GM18909 (cell line): ENCODE data around the gene MAMDC2.
A peak's percentile ranks its signal among the peaks of the same experiment; 100 is the strongest.

ENCODE experiments used
- ATAC-seq: cut with Tn5 transposase; IDR thresholded peaks from one replicate; pipeline ENCODE4 v1.9.1; 2021; ENCODE audit warnings: mild to moderate bottlenecking; ENCODE audit not compliant: unreplicated experiment, poor library complexity

MAMDC2 gene

DNA sequence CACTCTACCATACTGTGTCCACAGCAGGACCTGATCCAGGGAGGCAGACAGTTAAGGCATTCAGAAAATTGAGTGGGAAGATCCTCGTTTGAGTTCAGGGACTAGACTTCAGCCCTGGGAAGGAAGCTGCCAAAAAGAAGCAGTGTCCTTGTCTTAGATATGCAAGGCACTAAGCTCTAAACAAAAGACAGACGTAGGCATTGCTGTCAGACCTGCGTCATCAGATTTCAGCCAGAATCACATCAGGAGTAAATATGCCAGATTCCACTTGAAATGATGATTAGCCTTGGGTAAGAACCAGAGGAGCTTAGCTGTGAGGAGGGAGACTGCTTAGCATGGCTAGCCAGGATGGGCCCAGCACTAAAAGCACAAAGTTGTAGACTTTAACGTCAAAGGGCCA lies 56.7 kb downstream of the MAMDC2 start:
- no peak for ATAC-seq

DNA sequence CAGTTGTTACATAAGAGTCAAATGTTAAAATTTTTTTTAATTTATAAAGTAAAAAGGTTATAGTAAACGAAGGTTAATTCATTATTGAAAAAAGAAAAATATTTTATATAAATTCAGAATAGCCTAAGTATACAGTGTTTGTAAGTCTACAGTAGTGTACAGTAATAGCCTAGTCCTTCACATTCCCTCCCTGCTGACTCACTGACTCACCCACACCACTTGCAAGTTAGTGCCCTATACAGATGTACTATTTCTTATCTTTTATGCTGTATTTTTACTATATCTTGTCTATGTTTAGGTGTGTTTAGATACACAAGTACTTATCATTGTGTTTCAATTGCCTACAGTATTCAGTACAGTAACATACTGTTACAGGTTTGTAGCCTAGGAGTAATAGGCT lies 57.6 kb downstream of the MAMDC2 start:
- no peak for ATAC-seq

DNA sequence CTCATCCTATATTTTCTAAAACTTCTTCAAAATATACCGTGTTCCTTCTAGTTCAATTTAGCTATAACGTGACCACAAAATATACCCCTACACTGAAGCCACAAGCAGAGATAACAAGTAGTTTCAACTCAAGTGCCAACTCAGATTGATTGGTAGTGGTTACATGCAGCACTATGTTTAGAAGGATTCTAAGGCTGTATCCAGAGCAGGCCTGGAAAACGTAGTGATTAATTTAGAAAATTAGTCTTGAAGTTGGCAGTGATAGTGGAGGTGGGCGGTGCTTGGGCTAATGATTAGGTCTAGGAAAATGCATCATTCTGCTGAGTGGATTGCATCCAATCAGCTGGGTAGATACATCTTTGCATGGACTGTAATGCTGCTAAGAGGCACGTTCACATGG lies 61.5 kb downstream of the MAMDC2 start:
- no peak for ATAC-seq

DNA sequence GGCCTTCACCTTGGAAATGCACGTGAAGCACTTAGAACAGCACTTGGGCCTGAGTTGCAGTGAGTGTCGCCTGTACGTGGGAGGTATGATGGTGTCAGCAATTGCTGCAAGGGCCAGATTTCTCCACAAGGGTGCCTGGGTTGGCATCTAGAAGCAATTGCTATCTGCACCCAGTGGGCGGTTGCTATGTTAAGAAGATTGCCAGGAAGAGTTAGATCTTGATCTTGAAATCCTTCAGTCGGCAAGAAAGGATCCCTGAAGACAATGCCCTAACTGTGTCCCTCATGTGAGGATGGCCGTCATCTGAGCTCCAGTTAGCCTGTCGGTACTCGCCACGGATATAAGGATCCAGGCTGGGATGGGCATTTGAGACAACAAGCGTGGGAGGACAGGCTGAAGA lies 62.9 kb downstream of the MAMDC2 start:
- ATAC-seq: no peak

DNA sequence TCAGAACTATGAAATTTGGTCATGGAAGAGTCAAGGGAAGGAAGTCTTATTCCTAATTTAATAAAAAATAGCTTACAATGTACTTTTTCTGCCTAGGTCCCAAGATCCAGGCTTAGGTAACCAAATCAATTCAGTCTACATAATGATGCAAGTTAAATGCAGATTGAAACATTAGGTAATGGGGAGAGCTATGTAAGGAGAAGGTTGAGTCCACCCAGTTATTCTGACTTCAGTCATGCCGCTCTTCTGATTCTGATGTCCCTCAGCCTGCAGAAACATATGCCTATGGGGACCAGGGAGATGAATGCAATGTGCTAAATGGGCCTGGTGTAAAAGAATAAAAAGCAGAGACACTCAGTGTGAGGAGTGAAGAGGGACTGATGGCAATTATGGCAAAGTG lies 63.9 kb downstream of the MAMDC2 start:
- no peak for ATAC-seq

DNA sequence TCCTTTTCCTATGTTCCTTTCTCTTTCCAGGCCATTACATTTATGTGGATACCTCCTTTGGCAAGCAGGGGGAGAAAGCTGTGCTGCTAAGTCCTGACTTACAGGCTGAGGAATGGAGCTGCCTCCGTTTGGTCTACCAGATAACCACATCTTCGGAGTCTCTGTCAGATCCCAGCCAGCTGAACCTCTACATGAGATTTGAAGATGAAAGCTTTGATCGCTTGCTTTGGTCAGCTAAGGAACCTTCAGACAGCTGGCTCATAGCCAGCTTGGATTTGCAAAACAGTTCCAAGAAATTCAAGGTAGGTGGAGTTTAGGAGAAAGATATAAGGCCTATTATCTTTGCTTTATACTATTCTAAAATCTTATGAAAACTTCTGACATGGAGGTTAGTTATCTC lies 64.5 kb downstream of the MAMDC2 start:
- no peak for ATAC-seq

DNA sequence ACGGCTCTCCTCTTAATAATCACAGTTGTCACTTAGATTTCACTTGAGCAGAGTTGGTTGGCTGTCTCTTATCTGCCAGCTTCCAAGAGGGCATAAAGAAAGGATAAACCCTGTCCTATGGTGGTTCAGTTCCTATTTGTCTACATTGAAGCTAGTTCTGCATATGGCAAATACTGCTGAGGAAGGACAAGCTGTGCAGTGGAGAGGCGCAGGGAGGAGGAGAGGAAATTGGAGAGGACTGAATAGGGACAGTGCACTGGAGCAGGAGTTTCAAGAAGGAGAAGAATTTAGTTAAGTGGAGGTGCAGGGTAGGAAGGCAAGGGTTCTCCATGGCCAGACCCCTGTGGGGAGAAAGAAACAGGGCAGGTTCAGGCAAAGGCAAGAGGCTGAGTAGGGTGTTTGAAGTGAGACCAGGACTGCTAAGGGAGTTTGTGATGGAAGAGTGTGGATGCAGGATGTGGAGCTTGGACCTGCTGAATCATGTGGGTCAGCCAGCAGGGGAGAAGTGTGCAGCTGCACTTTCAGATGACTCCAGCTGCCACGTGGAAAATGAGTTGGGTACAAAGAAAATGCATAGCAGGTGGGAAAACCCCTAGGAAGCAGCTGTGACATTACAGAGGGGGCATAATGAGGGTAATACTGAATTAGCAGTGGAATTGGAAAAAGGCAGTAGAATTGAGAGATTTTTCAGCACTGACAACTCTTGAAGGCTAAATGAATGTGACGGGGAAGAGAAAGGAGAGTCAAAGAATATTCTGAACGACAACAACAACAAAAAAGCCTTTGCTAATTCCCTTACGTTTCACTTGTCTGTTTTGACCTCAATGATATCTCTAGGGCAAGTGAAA lies 66.8 kb downstream of the MAMDC2 start:
- ATAC-seq: no peak

DNA sequence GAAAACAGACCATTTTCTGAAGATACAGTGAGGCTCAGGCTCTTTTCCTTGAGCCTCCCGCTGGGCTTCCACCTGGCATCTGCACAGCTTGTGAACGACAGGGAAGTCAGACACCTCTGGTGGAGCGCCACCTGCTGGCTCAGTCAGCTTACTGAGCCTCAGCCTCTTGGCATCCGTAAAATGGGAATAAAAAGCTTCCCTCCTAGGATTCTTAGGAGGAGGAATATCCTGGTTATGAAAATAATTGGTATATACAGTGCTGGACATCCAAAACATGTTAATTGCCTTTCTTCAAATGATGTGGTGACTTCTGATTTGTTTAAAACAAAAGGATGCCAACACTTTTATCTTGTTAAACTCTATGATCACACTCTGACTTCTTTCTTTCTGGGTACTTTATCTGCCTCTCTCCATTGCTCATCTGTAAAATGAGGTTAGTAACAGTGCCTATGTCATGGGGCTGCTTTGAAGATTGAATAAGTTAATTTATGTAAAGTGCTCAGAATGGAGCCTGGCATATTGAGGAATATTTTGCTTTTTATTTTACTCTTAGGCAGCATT lies 67.5 kb downstream of the MAMDC2 start:
- peak; percentile 75 for ATAC-seq

DNA sequence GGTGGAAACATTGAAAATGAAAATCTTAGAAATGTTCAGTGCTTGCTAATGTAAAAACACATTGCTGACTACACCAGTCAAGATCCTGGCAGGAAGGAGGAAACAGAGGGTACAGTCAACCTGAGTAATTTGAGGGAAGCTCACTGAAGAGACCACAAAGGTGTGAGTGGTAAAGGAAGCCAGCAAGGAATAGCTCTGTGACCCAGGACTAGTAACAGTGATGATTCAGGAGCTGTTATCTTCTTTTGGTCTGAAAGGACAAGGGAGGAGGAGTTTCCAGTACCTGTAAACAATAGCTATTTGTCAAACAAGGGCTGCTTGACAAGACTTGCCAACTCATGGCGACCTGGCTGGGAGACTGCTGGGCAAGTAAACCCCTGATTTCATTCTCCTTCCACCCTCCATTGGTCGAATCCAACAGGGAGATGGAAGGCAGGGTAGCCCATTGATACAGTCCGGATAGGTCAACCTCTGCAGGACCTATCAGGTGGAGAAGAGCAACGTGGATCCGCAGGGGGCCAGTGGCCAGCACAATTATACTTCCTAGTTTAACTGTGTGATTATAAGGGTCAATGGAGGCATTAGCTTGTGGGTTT lies 68.1 kb downstream of the MAMDC2 start:
- ATAC-seq: no peak

DNA sequence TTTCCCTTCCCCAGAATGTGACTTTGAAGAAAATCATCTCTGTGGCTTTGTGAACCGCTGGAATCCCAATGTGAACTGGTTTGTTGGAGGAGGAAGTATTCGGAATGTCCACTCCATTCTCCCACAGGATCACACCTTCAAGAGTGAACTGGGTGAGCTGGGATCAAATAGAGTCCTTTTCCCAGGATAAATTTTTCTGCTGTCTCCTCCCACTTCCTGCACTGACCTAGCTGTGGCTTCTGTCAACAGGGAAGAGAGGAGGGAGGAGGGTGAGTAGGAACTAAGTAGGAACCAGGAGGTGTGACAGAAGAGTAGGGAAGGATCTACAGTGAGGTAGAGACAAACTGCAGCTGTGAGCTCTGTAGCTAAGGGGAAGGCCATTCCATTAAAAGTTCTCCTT lies 69.3 kb downstream of the MAMDC2 start:
- ATAC-seq: no peak

DNA sequence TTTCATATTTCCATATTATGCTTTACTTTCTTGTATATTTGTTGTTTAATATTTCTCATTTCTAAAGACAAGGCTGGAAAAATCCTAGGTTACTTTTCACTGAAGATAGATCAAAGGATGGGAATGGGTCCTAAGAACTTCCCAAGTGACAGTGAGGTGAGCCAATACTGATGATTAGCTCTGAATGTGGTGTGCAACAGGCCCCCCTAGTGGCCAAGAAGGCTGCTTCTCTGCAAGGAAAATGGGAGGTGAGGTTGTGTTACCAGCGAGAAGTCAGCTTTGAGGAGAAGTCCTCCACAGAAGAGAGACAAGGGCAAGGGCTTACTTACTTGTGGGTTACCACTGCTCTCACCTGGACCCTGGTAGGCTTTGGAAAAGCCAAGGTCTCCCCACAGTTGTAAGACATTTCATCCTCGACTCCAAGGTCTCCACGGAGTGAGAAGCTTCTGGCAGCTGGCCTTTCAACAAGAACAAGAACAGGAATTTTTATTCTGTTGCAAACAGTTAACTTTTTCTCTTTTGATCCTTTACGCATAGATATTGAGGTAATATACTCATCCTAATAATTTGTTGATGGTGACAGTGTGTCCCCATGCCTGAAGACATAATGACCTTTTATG lies 69.9 kb downstream of the MAMDC2 start:
- peak; percentile 76 for ATAC-seq

DNA sequence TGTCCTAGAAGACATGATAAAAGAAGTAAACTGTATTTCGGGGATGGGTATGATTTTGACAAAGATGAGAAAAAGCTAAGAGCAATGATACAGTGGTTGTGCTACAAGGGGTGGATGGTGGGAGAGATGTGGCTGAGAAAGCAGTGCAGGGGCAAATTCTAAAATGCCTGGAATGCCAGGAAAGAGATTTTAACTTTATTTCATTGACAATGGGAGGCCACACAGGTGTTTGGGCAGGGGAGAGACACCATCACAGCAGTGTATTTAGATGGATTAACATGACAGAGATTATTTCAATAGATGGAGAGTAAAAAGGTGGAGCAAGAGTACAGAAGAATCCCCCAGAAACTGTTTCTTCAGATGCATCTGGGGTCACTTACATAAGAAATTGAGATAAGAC lies 71.2 kb downstream of the MAMDC2 start:
- ATAC-seq: no peak

DNA sequence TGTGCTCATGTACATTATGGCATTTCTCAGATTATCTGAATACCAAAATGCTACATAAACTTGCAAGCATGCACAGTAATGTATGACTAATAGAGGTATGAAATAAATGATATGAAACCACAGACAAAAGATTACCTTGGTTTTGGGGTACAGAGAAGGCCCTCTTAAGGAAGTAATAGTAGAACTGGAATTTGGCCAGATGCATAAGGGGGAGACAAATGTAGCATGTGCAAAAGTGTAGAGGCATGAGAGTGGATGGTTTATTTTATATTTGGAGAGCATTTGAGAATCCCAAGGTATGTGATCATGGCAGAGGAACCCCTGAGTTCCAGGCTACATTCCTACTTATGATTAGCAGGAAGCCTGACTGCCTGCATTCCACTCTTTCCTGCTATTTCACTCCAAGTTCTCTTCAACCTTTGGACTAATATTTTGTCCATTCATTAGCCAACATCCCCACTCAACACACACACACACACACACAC lies 74.2 kb downstream of the MAMDC2 start:
- no peak for ATAC-seq

DNA sequence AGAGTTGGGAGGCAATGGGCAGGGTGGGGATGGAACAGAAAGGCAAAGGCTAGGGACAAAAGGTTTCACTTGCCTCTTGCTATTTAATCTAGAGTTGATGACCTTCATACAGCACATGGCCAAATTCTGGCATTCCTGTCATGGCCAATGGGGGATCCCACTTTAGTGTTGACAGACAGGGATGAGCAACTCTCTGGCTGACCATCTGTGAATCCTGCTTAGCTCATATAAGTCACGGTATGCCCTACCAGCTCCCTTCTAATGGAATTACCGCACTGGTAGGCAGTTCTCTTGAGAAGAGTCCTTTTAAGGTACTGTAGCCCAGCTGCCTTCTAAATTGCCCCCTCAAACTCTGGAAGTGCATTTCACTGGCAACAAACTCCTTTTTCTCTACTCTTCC lies 76.1 kb downstream of the MAMDC2 start:
- no peak for ATAC-seq

DNA sequence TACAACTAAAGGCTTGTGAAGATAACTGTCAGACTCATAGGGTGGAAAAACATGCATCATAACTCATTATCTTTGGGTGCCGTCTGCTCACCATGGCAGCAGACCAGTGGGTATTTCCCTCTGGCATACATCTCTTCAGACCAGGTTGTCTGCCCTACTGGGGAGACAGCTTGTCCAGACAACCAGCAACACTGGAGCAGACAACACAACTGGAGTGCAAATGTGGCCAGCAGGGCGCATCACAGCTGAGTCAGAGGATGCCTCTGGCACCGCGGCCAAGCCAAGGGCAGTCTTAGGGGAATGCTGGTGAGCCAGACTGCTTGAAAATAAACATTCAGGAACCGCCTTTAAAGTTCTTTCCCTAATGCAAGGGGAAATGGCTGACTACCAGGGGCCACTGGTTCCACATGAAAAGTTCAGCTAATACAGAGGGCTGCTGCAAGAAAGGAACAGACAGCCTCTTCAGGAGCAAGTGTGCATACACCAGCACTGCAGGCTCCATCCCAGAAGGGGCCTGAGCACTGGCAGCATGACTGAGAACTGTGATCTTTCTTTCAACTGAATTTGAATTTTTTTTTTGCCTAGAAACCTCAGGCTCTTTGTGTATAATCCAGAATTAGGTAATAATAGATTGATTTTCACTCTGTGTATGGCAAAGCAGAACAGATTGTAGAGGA lies 77.3 kb downstream of the MAMDC2 start:
- no peak for ATAC-seq

DNA sequence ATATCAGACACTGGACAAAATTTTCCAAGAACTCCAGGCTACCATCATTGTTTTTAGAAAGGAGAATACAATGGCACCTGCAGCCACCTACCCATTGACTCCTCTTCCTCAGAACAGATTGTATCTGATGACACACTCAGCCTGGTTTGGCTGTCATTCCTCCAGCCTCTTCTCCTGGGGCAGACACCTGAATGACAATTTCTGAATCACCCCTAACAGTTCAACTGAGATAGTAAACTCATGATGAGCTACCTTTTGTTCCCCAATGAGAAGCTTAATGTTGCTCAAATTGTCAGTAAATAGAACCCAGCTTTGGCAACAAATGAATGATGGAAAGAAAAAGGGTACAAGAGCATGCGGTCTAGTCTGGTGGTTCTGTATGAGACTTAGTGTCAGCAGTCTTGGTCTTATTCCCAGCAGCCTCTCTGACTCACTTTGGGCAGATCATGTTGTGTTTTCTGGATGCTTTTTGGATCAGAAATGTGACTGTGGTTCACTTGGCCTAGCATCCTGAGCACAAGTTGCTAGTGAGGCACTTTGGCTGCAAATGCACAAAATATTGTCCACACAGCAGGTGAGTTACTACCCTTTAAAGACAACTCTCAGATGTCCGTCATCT lies 78.3 kb downstream of the MAMDC2 start:
- ATAC-seq: no peak

DNA sequence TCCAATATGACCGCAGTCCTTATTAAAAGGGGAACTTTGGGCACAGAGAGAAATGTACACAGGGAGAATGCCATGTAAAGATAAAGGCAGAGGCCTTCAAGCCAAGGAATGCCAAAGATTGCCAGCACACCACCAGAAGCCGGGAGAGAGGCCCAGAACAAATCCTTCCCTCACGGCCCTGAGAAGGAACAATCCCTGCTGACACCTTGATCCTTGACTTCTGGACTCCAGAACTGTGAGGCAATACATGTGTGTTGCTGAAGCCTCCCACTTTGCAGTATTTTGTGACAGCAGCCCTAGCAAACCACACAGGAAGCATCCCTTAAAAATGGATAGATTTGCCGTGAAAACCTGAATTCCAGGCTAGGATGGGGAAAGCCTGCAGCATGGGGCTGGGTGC lies 80.0 kb downstream of the MAMDC2 start:
- no peak for ATAC-seq

DNA sequence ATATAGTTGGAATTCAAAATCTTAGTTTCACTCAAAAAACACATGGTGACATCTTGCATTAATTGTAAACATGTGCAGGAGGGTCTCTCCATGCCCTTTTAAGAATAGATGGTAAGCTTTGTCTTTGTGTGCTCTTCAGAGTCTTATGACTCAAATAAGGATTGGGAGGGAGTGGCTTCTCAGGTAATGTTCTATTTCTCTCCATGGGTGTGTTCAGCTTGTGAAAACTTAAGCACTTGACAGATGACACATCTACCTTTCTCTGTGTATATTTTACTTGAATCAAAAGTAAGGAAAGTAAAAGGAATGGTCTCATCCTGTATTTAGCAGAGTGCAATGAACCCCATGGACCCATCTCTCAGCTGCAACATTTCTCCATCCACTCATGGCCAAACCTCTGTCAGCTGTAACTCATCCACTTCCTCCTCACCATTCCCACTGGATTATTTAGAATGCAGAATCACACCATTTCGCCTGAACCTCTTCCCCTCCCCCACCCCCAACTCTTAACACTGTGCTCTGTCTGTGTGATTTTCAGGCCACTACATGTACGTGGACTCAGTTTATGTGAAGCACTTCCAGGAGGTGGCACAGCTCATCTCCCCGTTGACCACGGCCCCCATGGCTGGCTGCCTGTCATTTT lies 82.1 kb downstream of the MAMDC2 start:
- ATAC-seq: no peak

DNA sequence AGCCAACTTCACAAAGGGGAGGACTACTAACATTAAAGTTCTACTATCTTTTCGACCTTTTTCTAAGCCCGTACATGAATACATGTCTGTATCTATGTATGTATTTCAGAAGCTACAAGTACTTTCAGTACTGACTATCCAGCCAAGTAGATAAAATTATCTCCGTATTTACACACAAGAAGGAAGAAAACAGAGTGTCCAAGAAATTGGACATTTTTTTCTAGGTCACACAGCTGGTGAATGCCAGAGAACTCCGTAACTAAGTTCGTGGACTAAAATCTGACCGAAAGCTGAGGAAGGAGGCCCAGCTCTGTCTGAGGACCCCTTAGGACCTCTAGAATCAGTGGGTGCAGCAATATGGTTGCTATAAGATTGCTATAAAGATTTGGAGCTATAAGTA lies 83.4 kb downstream of the MAMDC2 start:
- ATAC-seq: no peak
